VCaP (cell line): ENCODE measurements around the gene ADGRD1.

ENCODE experiments used
- H3K27ac ChIP-seq: fragments of 450-650 bp; 2 replicates; pipeline ENCODE4 v1.5.1; 2017
- CTCF ChIP-seq: fragments of 450-650 bp; conservative IDR thresholded peaks from 2 replicates; pipeline ENCODE4 v1.5.1; 2017; ENCODE audit warnings: mild to moderate bottlenecking, moderate library complexity

Gene ADGRD1

GRCh38 chr12:131133994-131134393, 180.3 kb downstream of the ADGRD1 start:
- no peak for TF ChIP-seq CTCF
- H3K27ac ChIP-seq = no peak overlapping the region

- H3K27ac ChIP-seq = no peak overlapping the region
- no peak for TF ChIP-seq CTCF
Measured at GRCh38 chr12:131134523-131135310, 181.0 kb downstream of the ADGRD1 start.

GRCh38 chr12:131135311-131135785, 181.6 kb downstream of the ADGRD1 start:
- no peak for TF ChIP-seq CTCF
- no peak overlapping the region for H3K27ac ChIP-seq

GRCh38 chr12:131135786-131136538, 182.3 kb downstream of the ADGRD1 start:
- H3K27ac ChIP-seq = no peak overlapping the region
- no peak for TF ChIP-seq CTCF

GRCh38 chr12:131136539-131136872, 182.8 kb downstream of the ADGRD1 start:
- no peak for TF ChIP-seq CTCF
- H3K27ac ChIP-seq = no peak overlapping the region

- no peak overlapping the region for H3K27ac ChIP-seq
- TF ChIP-seq CTCF = no peak
Measured at GRCh38 chr12:131137009-131137835, 183.5 kb downstream of the ADGRD1 start.
